Adipose tissue (tissue), 3 donors: ENCODE results near the gene IGLL1. TPM values are rescaled to one million over a fixed set of nuclear protein-coding genes. Genes with fewer than 3 reads are reported as not detected.

Experiments used
- H3K27ac ChIP-seq: one replicate; pipeline ENCODE4 v1.5.1; 2013; ENCODE audit warnings: low read depth, low read length
- WGBS, 3 donors: extraction: QIAGEN DNeasy Blood & Tissue Kit; methylation state at CpG; one replicate each; pipeline ENCODE4 v1.1.7; 2013; 5-methylcytosine and 5-hydroxymethylcytosine counted together
- polyA plus RNA-seq, 3 donors: library from polyadenylated mRNA; stranded (reverse); fragments of 200-250 nt; gene quantifications; one replicate each; pipeline ENCODE4 v1.2.3, GENCODE V29; 2013
- donor health status: healthy with polysubstance abuse.
- donor health status: Bipolar disorder and iron deficiency.
- donor health status: healthy.

The IGLL1 gene
- polyA plus RNA-seq, 3 donors = not detected

GRCh38 chr22:23523713-23524112, 56.4 kb downstream of the IGLL1 start:
- H3K27ac ChIP-seq = no peak overlapping the region

More at GRCh38 chr22:23523713-23524112, 56.4 kb downstream of the IGLL1 start:
- 92 to 95% (median 93%) methylated on average over 8 of the region's 8 CpGs for WGBS, 3 donors

Other genes starting within 250 kb of the IGLL1 start
- gene DRICH1, start 52.0 kb upstream of the IGLL1 start, polyA plus RNA-seq = under 1 TPM; 0.12 to 0.56 (median 0.18) TPM
- gene RGL4, start 110.7 kb upstream of the IGLL1 start, polyA plus RNA-seq = 10 to 100 TPM in 1 of 3 donors, 1 to 10 TPM in 1, under 1 TPM in 1; 0.40 to 13.9 (median 9.5) TPM
- gene ZNF70, start 170.8 kb upstream of the IGLL1 start, polyA plus RNA-seq = 1 to 10 TPM in 2 of 3 donors, under 1 TPM in 1; 0.71 to 1.3 (median 1.0) TPM
- gene VPREB3, start 174.1 kb upstream of the IGLL1 start, polyA plus RNA-seq = 1 to 10 TPM in 1 of 3 donors, under 1 TPM in 1, not detected in 1; 0.87 to 1.1 TPM
- gene C22orf15, start 182.7 kb upstream of the IGLL1 start, polyA plus RNA-seq = under 1 TPM in 1 of 3 donors, not detected in 2; 0.12 TPM
- gene CHCHD10, start 187.7 kb upstream of the IGLL1 start, polyA plus RNA-seq = 100 to 1,000 TPM in 2 of 3 donors, 10 to 100 TPM in 1; 75.1 to 432 (median 284) TPM
- gene MMP11, start 192.6 kb upstream of the IGLL1 start, polyA plus RNA-seq = 1 to 10 TPM in 2 of 3 donors, under 1 TPM in 1; 0.66 to 1.9 (median 1.6) TPM
- gene SMARCB1, start 206.7 kb upstream of the IGLL1 start, polyA plus RNA-seq = 10 to 100 TPM; 33.5 to 50.1 (median 38.6) TPM